SU-DHL-6 (cell line): ENCODE measurements around the gene LRP1-AS.

Source experiments
- CTCF ChIP-seq: fragments of 200-600 bp; sonication (generic); IDR thresholded peaks from one replicate; pipeline ENCODE4 v1.5.1; 2017; ENCODE audit warnings: antibody characterized with exemption, mild to moderate bottlenecking, low read length, moderate library complexity; ENCODE audit not compliant: insufficient read depth, poor library complexity, severe bottlenecking
- EZH2phosphoT487 ChIP-seq: fragments of 200-600 bp; sonication (generic), shearing (Covaris generic); conservative IDR thresholded peaks from 2 replicates; pipeline ENCODE4 v1.6.1; 2018; ENCODE audit warnings: mild to moderate bottlenecking, antibody characterized with exemption, low read length, moderate library complexity, mixed read lengths

DNA sequence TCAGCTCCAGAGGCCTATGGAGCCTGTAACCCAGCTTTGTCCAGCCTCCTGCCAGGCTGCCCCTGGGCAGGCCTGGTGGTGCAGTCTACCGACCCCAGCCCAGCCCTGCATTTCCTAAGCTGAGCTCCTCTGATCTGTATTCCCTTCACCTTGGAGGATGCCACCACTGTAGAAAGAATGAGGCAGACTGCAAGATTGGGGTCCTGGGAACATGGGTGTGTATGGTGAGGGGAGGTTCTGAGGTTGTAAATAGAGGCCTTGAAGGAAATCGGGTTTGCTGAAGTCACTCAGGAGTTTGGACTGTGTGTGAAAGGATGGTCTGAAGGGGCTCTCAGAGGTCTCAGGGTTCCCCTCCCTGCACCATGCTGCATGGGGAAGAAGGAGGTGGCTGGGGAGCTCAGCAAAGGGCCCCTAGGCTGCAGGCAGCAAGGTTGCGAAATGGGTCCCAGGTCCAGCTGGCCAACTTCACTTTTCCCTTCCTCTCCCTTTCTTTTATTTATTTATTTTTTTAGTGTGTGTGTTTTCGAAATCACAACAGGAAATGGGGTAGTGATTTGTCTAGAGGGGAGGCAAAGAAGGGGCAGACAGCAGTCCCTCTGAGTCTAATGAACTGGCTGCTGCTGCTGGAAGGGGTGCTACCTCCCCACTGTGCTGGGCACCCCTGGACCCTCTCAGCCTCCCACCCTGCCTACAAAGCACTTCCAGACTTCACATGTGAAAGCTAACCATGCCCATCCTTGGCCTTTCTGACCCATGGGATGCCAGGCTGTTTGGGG, 1.2 kb upstream of the LRP1-AS start:
- TF ChIP-seq CTCF (no peak), EZH2phosphoT487 (no peak)
